Epithelial cell of esophagus (primary cell): Measurements from ENCODE around the gene DLGAP4.

ENCODE experiments used
- DNase-seq: peaks from one replicate; pipeline ENCODE4 v3.0.0; 2010; ENCODE audit warnings: low read depth
- H3K4me3 ChIP-seq: 2 replicates; pipeline ENCODE4 v1.5.1; 2011; ENCODE audit warnings: mild to moderate bottlenecking, low read length, control low read depth
- CTCF ChIP-seq: IDR thresholded peaks from 2 replicates; pipeline ENCODE4 v1.5.1; 2011; ENCODE audit warnings: low read depth, mild to moderate bottlenecking, low read length, control low read depth, inconsistent platforms; ENCODE audit not compliant: insufficient read depth; ENCODE audit errors: missing control alignments

The DLGAP4 gene

DNA sequence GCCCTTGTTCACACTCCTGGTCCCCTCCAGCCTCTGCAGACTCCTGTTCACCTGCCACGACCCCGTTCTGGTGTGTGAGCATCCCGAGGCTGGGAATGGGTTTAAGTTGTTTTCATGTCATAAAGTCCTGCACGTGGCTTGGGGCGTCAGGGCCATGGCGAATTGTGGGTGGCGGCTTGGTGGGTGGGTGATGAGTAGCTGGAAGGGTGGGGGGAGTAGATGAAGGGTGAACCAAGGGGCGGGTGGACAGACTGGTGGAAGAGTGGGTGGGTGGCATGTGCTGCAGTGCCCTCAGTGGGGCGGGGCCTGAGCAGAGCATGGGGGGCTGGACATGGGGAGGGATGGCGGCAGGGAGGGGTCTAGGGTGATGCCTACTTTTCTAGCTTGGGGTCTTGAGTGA, 54.3 kb downstream of the DLGAP4 start:
- no peak for DNase-seq
- no peak overlapping the region for H3K4me3 ChIP-seq
- no peak for TF ChIP-seq CTCF

GRCh38 chr20:36361406-36361805, 55.3 kb downstream of the DLGAP4 start:
- H3K4me3 ChIP-seq: no peak overlapping the region
- DNase-seq: no peak
- TF ChIP-seq CTCF: no peak

GRCh38 chr20:36362261-36362660, 56.1 kb downstream of the DLGAP4 start:
- no peak overlapping the region for H3K4me3 ChIP-seq
- no peak for TF ChIP-seq CTCF
- no peak for DNase-seq

GRCh38 chr20:36362978-36363713, 57.0 kb downstream of the DLGAP4 start:
- DNase-seq: no peak
- TF ChIP-seq CTCF: no peak
- no peak overlapping the region for H3K4me3 ChIP-seq

GRCh38 chr20:36364506-36364905, 58.4 kb downstream of the DLGAP4 start:
- TF ChIP-seq CTCF: no peak
- DNase-seq: no peak
- H3K4me3 ChIP-seq: no peak overlapping the region

DNA sequence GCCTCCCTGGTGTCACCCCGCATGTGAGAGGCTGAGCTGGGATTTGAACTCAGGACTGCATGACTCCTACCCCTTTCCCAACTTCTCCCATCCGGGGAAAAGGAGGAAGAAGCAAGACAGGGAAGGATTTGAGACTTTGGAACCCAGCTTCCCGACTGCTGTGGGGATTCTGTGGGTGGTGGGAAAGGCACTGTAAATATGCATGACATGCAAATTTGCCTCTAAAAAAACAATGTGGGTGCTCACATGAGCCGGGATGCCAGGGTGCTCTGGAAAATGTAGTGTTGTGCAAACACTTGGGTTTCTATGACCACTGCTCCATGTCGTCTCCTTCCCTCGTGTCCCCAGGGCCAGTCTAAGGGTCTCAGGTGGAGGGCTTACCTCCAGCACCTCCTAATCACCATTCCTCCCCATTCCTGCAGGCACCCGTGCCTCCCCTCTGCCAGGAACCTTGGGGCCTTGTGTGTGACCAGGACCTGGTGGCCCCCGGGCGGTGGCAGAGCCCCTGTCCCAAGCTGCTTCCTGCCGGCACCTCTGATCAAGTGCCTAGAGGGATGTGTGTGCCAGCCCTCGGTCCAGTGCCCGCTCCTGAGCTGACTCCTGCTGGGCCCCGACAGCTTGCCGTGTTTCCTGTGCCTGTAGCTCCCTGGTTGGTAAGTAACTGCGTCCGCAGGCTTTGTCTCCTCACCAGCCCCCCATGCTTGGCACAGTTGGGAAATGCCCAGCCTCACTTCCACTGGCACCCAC, 60.7 kb downstream of the DLGAP4 start:
- TF ChIP-seq CTCF: no peak
- H3K4me3 ChIP-seq: no peak overlapping the region
- DNase-seq: no peak

DNA sequence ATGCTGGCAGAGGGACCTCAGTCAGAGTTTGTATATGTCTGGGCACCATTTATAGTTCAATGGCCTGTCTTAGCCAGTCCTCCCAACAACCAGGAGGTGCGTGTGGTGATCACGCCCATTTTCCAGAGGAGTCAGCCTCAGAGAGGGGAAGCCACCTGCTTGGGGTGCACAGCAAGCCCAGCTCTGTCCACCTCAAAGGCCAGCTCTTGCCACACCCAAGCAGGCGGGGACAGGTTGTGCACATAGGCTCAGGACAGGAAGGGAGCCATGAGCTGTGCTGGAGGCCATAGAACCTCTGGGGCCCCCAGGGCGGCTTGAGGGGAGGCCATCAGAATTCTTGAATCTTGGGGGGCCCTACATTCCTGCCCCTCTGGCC, 61.2 kb downstream of the DLGAP4 start:
- no peak for DNase-seq
- H3K4me3 ChIP-seq: no peak overlapping the region
- TF ChIP-seq CTCF: no peak
